Measurements from ENCODE around the gene USP40. TPM values are rescaled to one million over a fixed set of nuclear protein-coding genes. Genes with fewer than 3 reads are reported as not detected.

USP40 gene
- total RNA-seq, 3 donors from 2014 or later (not counting 1 experiment from before 2014, with no cell fraction given) = 17.4 to 20.6 (median 19.4) TPM

GRCh38 chr2:233487748-233488345 is 78.7 kb downstream of the USP40 start:
- intact Hi-C loops (cut with micrococcal nuclease) = no loop called here
- DNase-seq = no peak
- H3K4me1 Mint-ChIP-seq = no peaks in the 10 kb centered on the region
- H3K27me3 Mint-ChIP-seq (ENCODE audit: low read depth in 2 of 2) = no peaks in the 10 kb centered on the region
- peaks cover 7% of the 10 kb centered on the region for H3K36me3 Mint-ChIP-seq
- no peak for TF ChIP-seq CTCF (IDR thresholded peaks at IDR 0.05)
- H3K27ac Mint-ChIP-seq = no peak overlapping the region
- H3K9me3 ChIP-seq (ENCODE audit: control insufficient read depth, insufficient read depth, low read length) = no peaks in the 10 kb centered on the region
- WGBS (ENCODE audit: insufficient coverage) = 95% methylated on average over 7 of the region's 9 CpGs
- no peak overlapping the region for H3K4me3 Mint-ChIP-seq
- no peaks in the 10 kb centered on the region for H3K9me3 Mint-ChIP-seq
- H3K36me3 ChIP-seq (ENCODE audit: control insufficient read depth, insufficient read depth, low read length) = peaks cover 18% of the 10 kb centered on the region
- H3K4me1 ChIP-seq (ENCODE audit: control insufficient read depth, insufficient read depth, low read length) = no peaks in the 10 kb centered on the region
- no peak for ATAC-seq
- H3K27ac ChIP-seq (ENCODE audit: low read length) = no peak overlapping the region
- no peak overlapping the region for H3K4me3 ChIP-seq (ENCODE audit: low read length)
- H3K27me3 ChIP-seq (ENCODE audit: control insufficient read depth, insufficient read depth, low read length) = no peaks in the 10 kb centered on the region

DNA sequence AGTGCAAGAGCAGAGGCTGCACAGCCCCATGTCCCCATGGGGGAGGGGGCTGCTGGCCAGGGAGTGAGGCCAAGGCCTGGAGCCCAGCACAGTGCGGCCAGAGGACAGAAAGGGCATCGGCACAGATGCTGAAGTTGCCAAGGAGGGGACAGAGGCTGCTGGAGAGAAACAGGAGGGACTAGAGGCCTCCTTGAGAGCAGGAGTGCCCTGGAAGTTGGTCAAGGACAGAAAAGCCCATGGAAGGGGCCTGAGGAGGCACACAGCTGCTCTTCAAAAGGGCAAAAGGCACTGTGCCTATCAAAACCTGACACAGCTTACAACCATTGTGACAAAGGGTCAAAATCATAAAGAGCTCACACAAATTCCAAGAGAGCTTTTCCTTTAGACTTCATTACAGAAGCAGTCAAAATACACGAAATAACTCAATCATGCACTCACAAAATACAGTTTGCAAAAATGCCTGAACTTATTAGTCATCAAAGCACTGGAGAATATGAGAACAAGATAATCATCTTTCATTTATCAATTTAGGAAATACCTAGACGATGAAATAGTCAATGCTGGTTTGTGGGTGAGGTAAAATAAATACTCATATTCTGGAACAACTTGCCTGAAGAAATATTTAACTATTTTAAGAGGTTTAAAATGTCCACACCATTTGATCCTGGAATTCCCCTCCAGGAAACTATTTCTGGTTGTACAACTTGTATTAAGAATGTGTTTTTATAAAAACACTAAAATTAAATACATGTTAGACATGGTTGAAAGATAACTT is 79.6 kb downstream of the USP40 start:
- WGBS (ENCODE audit: insufficient coverage) = 98% methylated on average over 2 of the region's 4 CpGs
- Mint-ChIP-seq H3K27me3 (ENCODE audit: low read depth in 2 of 2) (no peaks in the 10 kb centered on the region), H3K36me3 (peaks cover 7% of the 10 kb centered on the region)

GRCh38 chr2:233486357-233486756 is 80.2 kb downstream of the USP40 start:
- ATAC-seq (no peak), DNase-seq (no peak)
- Histone ChIP-seq H3K9me3 (ENCODE audit: control insufficient read depth, insufficient read depth, low read length) (no peaks in the 10 kb centered on the region), H3K27me3 (ENCODE audit: control insufficient read depth, insufficient read depth, low read length) (no peaks in the 10 kb centered on the region), H3K27ac (ENCODE audit: low read length) (no peak overlapping the region), H3K4me3 (ENCODE audit: low read length) (no peak overlapping the region), H3K36me3 (ENCODE audit: control insufficient read depth, insufficient read depth, low read length) (peaks cover 18% of the 10 kb centered on the region), H3K4me1 (ENCODE audit: control insufficient read depth, insufficient read depth, low read length) (no peaks in the 10 kb centered on the region)
- intact Hi-C loops (cut with micrococcal nuclease) = no loop called here
- H3K36me3 Mint-ChIP-seq = peaks cover 7% of the 10 kb centered on the region
- no peak overlapping the region for H3K4me3 Mint-ChIP-seq
- no peaks in the 10 kb centered on the region for H3K27me3 Mint-ChIP-seq (ENCODE audit: low read depth in 2 of 2)
- H3K4me1 Mint-ChIP-seq = no peaks in the 10 kb centered on the region
- no peak overlapping the region for H3K27ac Mint-ChIP-seq
- 95% methylated on average over 4 of the region's 4 CpGs for WGBS (ENCODE audit: insufficient coverage)
- no peak for TF ChIP-seq CTCF (IDR thresholded peaks at IDR 0.05)
- H3K9me3 Mint-ChIP-seq = no peaks in the 10 kb centered on the region

More for the DNA sequence above, 79.6 kb downstream of the USP40 start:
- Mint-ChIP-seq H3K4me1 (no peaks in the 10 kb centered on the region), H3K9me3 (no peaks in the 10 kb centered on the region), H3K27ac (no peak overlapping the region), H3K4me3 (no peak overlapping the region)
- H3K27ac ChIP-seq (ENCODE audit: low read length) = no peak overlapping the region
- DNase-seq (no peak), ATAC-seq (no peak)
- no peak for TF ChIP-seq CTCF (IDR thresholded peaks at IDR 0.05)
- H3K9me3 ChIP-seq (ENCODE audit: control insufficient read depth, insufficient read depth, low read length) = no peaks in the 10 kb centered on the region
- no peaks in the 10 kb centered on the region for H3K27me3 ChIP-seq (ENCODE audit: control insufficient read depth, insufficient read depth, low read length)
- H3K36me3 ChIP-seq (ENCODE audit: control insufficient read depth, insufficient read depth, low read length) = peaks cover 18% of the 10 kb centered on the region
- H3K4me1 ChIP-seq (ENCODE audit: control insufficient read depth, insufficient read depth, low read length) = no peaks in the 10 kb centered on the region
- H3K4me3 ChIP-seq (ENCODE audit: low read length) = no peak overlapping the region
- intact Hi-C loops (cut with micrococcal nuclease) = no loop called here

All from natural killer cell (primary cell).